ENCODE results near the gene EFHC1.

DNA sequence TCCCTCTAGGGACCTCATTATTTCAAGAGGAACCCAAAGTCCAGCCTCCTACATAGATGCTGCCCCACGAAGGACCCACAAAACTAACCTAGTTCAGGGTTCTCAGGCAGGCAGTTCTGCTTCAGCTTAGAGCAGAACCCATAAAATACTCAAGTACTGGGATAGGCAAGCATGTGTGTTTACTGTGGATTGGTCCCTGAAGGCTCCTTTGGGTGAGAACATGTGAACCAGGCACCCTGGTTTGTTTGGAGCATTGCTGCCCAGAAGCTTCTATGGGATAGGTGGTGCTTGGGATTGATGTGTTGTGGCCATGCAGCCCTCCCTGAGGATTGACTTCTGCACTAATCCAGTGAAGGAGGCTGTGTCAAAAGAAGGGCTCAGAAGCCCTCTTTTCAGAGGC is 14.9 kb upstream of the EFHC1 start:
- no peak for TF ChIP-seq CTCF (conservative IDR thresholded peaks at IDR 0.05 in 1 of 2, IDR thresholded peaks at IDR 0.05 in 1 of 2; ENCODE audit: extremely low read depth in 1 of 2, insufficient read depth in 1 of 2, low read depth in 1 of 2, low read length in 2 of 2)
- no peak for TF ChIP-seq EZH2 (IDR thresholded peaks at IDR 0.05; ENCODE audit: borderline replicate concordance, low read length)

Data from mammary epithelial cell (primary cell).